GM12878 (cell line): Measurements from ENCODE around the gene CNGB1. TPM values are rescaled to one million over a fixed set of nuclear protein-coding genes. Genes with fewer than 3 reads are reported as not detected.

Experiments
- ATAC-seq: fragments of 200-7000 bp; cut with Tn5 transposase; 3 replicates; pipeline ENCODE4 v1.9.1; 2020; ENCODE audit warnings: mild to moderate bottlenecking, moderate library complexity
- BruUV-seq: library from RNA; stranded (reverse); fragments of 400-500 nt; replicated peaks from 2 replicates; lab custom pipeline; 2021; lab: Mats Ljungman, UMichigan
- CTCF ChIA-PET: fragments of 300-600 bp; sonication (Branson Sonifier 250); formaldehyde crosslinking; extraction: SDS; loops from one replicate; lab custom pipeline; 2021; ENCODE audit warnings: inconsistent platforms; lab: Yijun Ruan, JAX
- POLR2A ChIA-PET: fragments of 350-600 bp; formaldehyde crosslinking; extraction: SDS; loops from one replicate; lab custom pipeline; 2021; ENCODE audit warnings: inconsistent platforms; lab: Charles Lee
- RAD21 ChIA-PET: fragments of 300-600 bp; sonication (Branson Sonifier 250); formaldehyde crosslinking; loops from one replicate; lab custom pipeline; 2023; ENCODE audit warnings: antibody characterized with exemption; ENCODE audit not compliant: unreplicated experiment; lab: Charles Lee
- SMC1A ChIA-PET: fragments of 300-600 bp; sonication (Branson Sonifier 250); formaldehyde crosslinking; loops from one replicate; lab custom pipeline; 2023; ENCODE audit not compliant: unreplicated experiment, uncharacterized antibody; lab: Charles Lee
- DNase-seq: peaks from one replicate; pipeline ENCODE4 v3.0.0-alpha.2; 2011; ENCODE audit warnings: low read depth, low spot score
- FAIRE-seq: peaks from 3 replicates; lab custom pipeline; 2011; peaks lifted over from hg19 to GRCh38; lab: Jason Lieb, UNC
- H2AFZ ChIP-seq: 2 replicates; pipeline ENCODE4 v1.6.0; 2011; ENCODE audit warnings: low read depth, low read length, control low read depth; ENCODE audit not compliant: control insufficient read depth
- H3K27ac ChIP-seq: 2 replicates; pipeline ENCODE4 v1.5.1; 2011; ENCODE audit warnings: control low read depth; ENCODE audit not compliant: control insufficient read depth, insufficient read depth
- H3K27me3 ChIP-seq, 2 experiments: replicated peaks in 1 of 2; 2 replicates each; pipeline versions ENCODE4 v1.6.0 to v1.6.1; 2011; ENCODE audit warnings: low read length in 1 of 2; ENCODE audit not compliant: control insufficient read depth in 2 of 2, insufficient read depth in 2 of 2
- H3K36me3 ChIP-seq, 2 experiments: 2 replicates each; pipeline ENCODE4 v1.5.1; 2011; ENCODE audit warnings: low read length in 1 of 2; ENCODE audit not compliant: control insufficient read depth in 2 of 2, insufficient read depth in 2 of 2
- H3K4me1 ChIP-seq: 2 replicates; pipeline ENCODE4 v1.6.1; 2011; ENCODE audit warnings: mild to moderate bottlenecking, low read length, moderate library complexity, mixed read lengths; ENCODE audit not compliant: control insufficient read depth, insufficient read depth
- H3K4me2 ChIP-seq: 2 replicates; pipeline ENCODE4 v1.6.0; 2011; ENCODE audit warnings: control low read depth; ENCODE audit not compliant: control insufficient read depth, insufficient read depth
- H3K4me3 ChIP-seq: fragments of 200-600 bp; sonication (generic); 2 replicates; pipeline ENCODE4 v1.5.1; 2016
- H3K79me2 ChIP-seq: 2 replicates; pipeline ENCODE4 v1.6.0; 2011; ENCODE audit warnings: low read length; ENCODE audit not compliant: control insufficient read depth, insufficient read depth
- H3K9ac ChIP-seq: 2 replicates; pipeline ENCODE4 v1.8.0; 2011; ENCODE audit warnings: low read length, control low read depth, mixed read lengths; ENCODE audit not compliant: control insufficient read depth, insufficient read depth
- H3K9me3 ChIP-seq: replicated peaks from 3 replicates; pipeline ENCODE4 v1.5.1; 2011; ENCODE audit warnings: mild to moderate bottlenecking, low read length; ENCODE audit not compliant: control insufficient read depth, insufficient read depth
- H4K20me1 ChIP-seq: 2 replicates; pipeline ENCODE4 v1.6.0; 2011; ENCODE audit not compliant: control insufficient read depth, insufficient read depth
- BMI1 ChIP-seq: fragments of 450-650 bp; IDR thresholded peaks from 2 replicates; pipeline ENCODE4 v1.6.1; 2016; ENCODE audit warnings: mild to moderate bottlenecking, moderate library complexity, borderline replicate concordance
- HDAC2 ChIP-seq: fragments of 200-600 bp; sonication (generic); IDR thresholded peaks from 2 replicates; pipeline ENCODE4 v1.6.1; 2017
- MTA3 ChIP-seq: IDR thresholded peaks from 2 replicates; pipeline ENCODE4 v1.6.1; 2012; ENCODE audit warnings: low read length, inconsistent platforms, borderline replicate concordance
- RB1 ChIP-seq: fragments of 450-650 bp; formaldehyde crosslinking; IDR thresholded peaks from 2 replicates; pipeline ENCODE4 v1.6.1; 2017; ENCODE audit warnings: mild to moderate bottlenecking, borderline replicate concordance
- TCF12 ChIP-seq: IDR thresholded peaks from 2 replicates; pipeline ENCODE4 v1.6.1; 2011; ENCODE audit warnings: low read depth, mild to moderate bottlenecking, low read length
- WGBS: methylation state at CpG from one replicate; pipeline ENCODE4 v1.1.6; 2016; ENCODE audit warnings: low lambda C conversion rate; ENCODE audit not compliant: insufficient replicate concordance, insufficient coverage; ENCODE audit errors: missing lambda C conversion rate; 5-methylcytosine and 5-hydroxymethylcytosine counted together
- in situ Hi-C: fragments of 300-500 bp; cut with MboI; formaldehyde crosslinking; loops from 9 replicates; pipeline ENCODE4 v1.14.3; 2018; ENCODE audit warnings: mixed read lengths
- intact Hi-C: fragments of 100-400 bp; cut with micrococcal nuclease; formaldehyde crosslinking; loops from one replicate; pipeline ENCODE4 v1.14.2; 2022; ENCODE audit not compliant: unreplicated experiment
- polyA plus RNA-seq, 11 experiments: library from polyadenylated mRNA; depleted of rRNA in 4 of 11; unstranded in 6 of 11; stranded (reverse) in 5 of 11; fragments of >200 nt; fragmentation: Nextera tagmentation in 4 of 11; fragmentation: Illumina TruSeq in 1 of 11; extraction: Ambion mirVana in 4 of 11; extraction: Trizol in 1 of 11; gene quantifications; 1 replicate in 1 of 11; 2 replicates in 10 of 11; pipeline versions ENCODE4 v1.2.1 to v1.2.3, GENCODE V29; 2011 to 2016; ENCODE audit warnings: inconsistent platforms in 2 of 11, missing spikeins in 2 of 11, low read depth in 1 of 11
- total RNA-seq, 4 experiments: library from RNA; depleted of rRNA in 3 of 4; stranded (reverse); fragments of >200 nt in 3 of 4; fragmentation: Illumina TruSeq in 1 of 4; extraction: Trizol in 1 of 4; gene quantifications; 2 replicates each; pipeline versions ENCODE4 v1.2.1 to v1.2.3, GENCODE V29; 2013 to 2021

The CNGB1 gene
- total and polyA plus RNA-seq, 10 of the 15 experiments (the other 5 are each of a cell fraction or from before 2014, with no cell fraction given), result 0.03 TPM; not detected in 9

DNA sequence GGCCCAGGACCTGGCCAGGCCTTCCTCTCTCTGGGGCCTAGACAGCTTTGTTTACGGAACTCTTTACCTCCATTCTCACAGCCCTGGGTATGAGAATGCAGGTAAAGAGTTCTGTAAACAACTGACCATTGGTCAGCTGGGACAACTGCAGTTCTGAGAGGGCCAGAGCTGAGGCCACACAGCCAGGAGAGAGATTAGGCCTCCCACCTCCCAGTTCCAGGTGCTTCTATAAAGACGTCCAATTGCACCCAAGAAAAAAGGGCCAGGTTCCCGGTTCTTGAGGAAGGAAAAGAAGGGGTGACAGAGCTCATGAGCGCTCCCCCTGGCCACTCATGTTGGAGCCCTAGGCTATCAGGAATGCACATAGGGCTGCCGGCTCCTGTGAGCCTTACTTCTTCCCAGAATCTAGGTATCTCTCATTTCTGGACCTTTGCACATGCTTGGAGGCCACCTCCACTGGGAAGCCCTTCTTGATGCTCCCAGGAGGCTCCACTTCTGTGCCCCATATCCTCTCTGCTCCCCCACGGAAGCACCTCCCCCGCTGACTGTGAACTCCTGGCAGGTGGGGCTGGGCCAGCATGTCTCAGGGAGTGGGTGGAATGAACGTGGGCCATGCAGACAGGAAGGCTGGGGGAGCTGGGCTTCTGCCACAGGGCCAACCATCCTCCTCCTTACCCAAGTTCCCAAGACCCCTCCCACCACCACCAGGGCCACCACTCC, 13.1 kb downstream of the CNGB1 start:
- Histone ChIP-seq H2AFZ (no peak overlapping the region), H3K4me2 (no peak overlapping the region), H4K20me1 (no peaks in the 10 kb centered on the region), H3K4me1 (0 out of 2 replicates have a peak, but pooled peaks cover 2% of the 10 kb centered on the region), H3K27ac (no peak overlapping the region), H3K27me3 (no peaks in the 10 kb centered on the region), H3K9ac (no peak overlapping the region), H3K9me3 (no peaks in the 10 kb centered on the region), H3K4me3 (no peak overlapping the region), H3K36me3 (no peaks in the 10 kb centered on the region), H3K79me2 (no peaks in the 10 kb centered on the region)
- DNase-seq (no peak), ATAC-seq (no peak), FAIRE-seq (no peak)
- RAD21 ChIA-PET, result no interaction called here
- BruUV-seq, result no TSS peak
- CTCF ChIA-PET, result no interaction called here
- intact Hi-C loops (no loop called here), in situ Hi-C loops (no loop called here)
- POLR2A ChIA-PET, result no interaction called here
- SMC1A ChIA-PET, result interaction anchor here (1.1 kb wide), 1 partner anchor 25 kb away, joined by 3 read pairs; no protein-coding TSS in a partner anchor
- no peak for TF ChIP-seq RB1
- no peak for TF ChIP-seq MTA3
- TF ChIP-seq HDAC2, result no peak
- 25% methylated on average over 8 of the region's 8 CpGs for WGBS

DNA sequence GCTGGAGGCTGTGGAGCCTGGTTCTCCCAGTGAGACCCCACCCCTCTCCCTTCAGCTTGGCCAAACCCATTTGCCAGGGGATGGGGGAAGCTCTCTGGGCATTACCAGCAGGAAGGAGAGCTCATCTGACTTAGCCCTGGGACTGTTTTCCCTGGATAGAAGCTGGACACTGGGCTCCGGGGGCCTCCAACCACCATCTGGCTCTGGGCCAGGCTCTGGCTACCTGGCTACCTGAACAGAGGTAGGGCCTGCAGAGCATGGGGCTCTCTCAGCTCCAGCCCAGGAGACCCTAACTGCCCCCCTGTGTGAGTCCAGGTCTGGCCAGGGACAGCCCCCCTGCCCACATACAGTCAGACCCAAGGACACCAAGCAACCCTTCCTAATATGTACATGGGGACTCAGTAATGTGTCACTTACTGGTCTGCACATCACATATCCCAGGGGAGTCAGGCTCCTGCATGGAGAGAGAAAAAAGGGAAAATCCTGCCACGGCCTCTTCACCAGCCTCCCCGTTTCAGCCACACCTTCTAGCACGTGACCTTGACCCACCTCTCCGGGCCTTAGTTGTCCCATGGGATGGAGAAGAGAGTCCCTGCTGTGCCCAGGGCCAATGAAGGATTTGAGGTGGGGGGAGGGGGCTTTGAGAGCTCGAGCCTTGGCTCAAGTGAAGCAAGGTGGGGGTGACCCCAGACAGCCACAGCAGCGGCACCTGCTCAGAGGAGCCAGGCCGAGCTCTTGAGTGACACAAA, 13.8 kb downstream of the CNGB1 start:
- Histone ChIP-seq H3K36me3 (no peaks in the 10 kb centered on the region), H4K20me1 (no peaks in the 10 kb centered on the region), H2AFZ (no peak overlapping the region), H3K4me2 (no peak overlapping the region), H3K9me3 (no peaks in the 10 kb centered on the region), H3K4me1 (0 out of 2 replicates have a peak, but pooled peaks cover 2% of the 10 kb centered on the region), H3K9ac (no peak overlapping the region), H3K27ac (no peak overlapping the region), H3K79me2 (no peaks in the 10 kb centered on the region), H3K4me3 (no peak overlapping the region), H3K27me3 (no peaks in the 10 kb centered on the region)
- RAD21 ChIA-PET, result no interaction called here
- BruUV-seq, result no TSS peak
- POLR2A ChIA-PET, result no interaction called here
- in situ Hi-C loops (no loop called here), intact Hi-C loops (no loop called here)
- ATAC-seq, result no peak
- WGBS, result 13% methylated on average over 8 of the region's 8 CpGs
- CTCF ChIA-PET, result interaction anchor here (1.0 kb wide), 1 partner anchor 9 kb away, joined by 3 read pairs; no protein-coding TSS in a partner anchor
- no peak for FAIRE-seq
- SMC1A ChIA-PET, result interaction anchor here (1.1 kb wide), 1 partner anchor 26 kb away, joined by 3 read pairs; no protein-coding TSS in a partner anchor
- no peak for DNase-seq
- TF ChIP-seq TCF12 (no peak), BMI1 (no peak)
